GM06990 (cell line): ENCODE measurements around the gene TCF12.

Experiments
- DNase-seq: peaks from one replicate; pipeline ENCODE4 v3.0.0-alpha.2; 2011; ENCODE audit not compliant: insufficient read length; ENCODE audit errors: extremely low read depth
- H3K27me3 ChIP-seq: replicated peaks from 2 replicates; pipeline ENCODE4 v1.6.0; 2011; ENCODE audit warnings: low read length; ENCODE audit not compliant: control insufficient read depth, insufficient read depth
- H3K36me3 ChIP-seq: 2 replicates; pipeline ENCODE4 v1.5.1; 2011; ENCODE audit warnings: low read length; ENCODE audit not compliant: control insufficient read depth, insufficient read depth
- H3K4me3 ChIP-seq: replicated peaks from 2 replicates; pipeline ENCODE4 v1.5.1; 2011; ENCODE audit warnings: low read depth, mild to moderate bottlenecking, control low read depth, low read length
- TF ChIP-seq, protein P1 (sequence below): IDR thresholded peaks from 2 replicates; pipeline ENCODE4 v1.5.1; 2011; ENCODE audit warnings: low read length, control low read depth, mild to moderate bottlenecking, inconsistent platforms; ENCODE audit not compliant: insufficient read depth, poor library complexity, severe bottlenecking

Gene TCF12

DNA sequence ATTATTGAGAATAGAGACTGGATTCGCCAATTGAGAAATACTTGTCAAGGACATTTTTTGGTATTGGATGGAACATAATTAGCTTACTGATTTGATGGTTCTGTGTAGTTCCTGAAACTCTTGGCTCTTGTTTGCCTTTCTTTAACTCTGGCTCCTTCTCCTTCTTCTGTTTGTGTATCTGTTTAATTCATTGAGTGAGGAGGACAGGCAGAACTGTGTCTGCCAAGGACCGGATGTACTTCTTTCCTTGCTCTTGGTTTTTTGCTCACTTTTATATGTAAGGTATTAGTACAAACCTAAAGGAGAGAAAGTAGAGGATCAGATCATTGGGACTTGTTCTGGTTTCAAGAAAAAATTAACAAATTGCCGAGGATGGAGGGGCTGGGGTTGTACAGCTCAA is 48.9 kb downstream of the TCF12 start:
- H3K27me3 ChIP-seq, result no peaks in the 10 kb centered on the region
- no peak for DNase-seq
- no peak overlapping the region for H3K4me3 ChIP-seq
- TF ChIP-seq, protein P1, sequence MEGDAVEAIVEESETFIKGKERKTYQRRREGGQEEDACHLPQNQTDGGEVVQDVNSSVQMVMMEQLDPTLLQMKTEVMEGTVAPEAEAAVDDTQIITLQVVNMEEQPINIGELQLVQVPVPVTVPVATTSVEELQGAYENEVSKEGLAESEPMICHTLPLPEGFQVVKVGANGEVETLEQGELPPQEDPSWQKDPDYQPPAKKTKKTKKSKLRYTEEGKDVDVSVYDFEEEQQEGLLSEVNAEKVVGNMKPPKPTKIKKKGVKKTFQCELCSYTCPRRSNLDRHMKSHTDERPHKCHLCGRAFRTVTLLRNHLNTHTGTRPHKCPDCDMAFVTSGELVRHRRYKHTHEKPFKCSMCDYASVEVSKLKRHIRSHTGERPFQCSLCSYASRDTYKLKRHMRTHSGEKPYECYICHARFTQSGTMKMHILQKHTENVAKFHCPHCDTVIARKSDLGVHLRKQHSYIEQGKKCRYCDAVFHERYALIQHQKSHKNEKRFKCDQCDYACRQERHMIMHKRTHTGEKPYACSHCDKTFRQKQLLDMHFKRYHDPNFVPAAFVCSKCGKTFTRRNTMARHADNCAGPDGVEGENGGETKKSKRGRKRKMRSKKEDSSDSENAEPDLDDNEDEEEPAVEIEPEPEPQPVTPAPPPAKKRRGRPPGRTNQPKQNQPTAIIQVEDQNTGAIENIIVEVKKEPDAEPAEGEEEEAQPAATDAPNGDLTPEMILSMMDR, result no peak
- no peaks in the 10 kb centered on the region for H3K36me3 ChIP-seq

GRCh38 chr15:56968256-56968655 is 49.8 kb downstream of the TCF12 start:
- no peak for DNase-seq
- TF ChIP-seq, protein P1, result no peak
- Histone ChIP-seq H3K4me3 (no peak overlapping the region), H3K36me3 (no peaks in the 10 kb centered on the region), H3K27me3 (no peaks in the 10 kb centered on the region)

DNA sequence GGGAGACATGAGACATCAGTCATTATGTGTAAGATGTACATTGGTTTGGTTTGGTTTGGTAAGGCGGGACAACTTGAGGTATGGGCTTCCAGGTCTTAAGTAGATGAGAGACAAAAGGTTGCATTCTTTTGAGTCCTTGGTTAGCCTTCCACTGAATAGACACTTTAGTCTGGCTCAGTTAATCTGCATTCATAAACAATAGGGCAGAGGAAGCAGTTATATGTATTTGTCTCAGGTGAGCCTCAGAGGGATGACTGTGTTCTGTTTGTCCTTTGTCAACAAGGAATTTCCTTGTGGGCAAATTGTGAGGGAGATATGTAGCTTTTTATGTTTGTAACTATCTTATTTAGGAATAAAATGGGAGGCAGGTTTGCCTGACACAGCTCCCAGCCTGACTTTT is 50.4 kb downstream of the TCF12 start:
- no peaks in the 10 kb centered on the region for H3K27me3 ChIP-seq
- DNase-seq, result no peak
- TF ChIP-seq, protein P1, result no peak
- no peak overlapping the region for H3K4me3 ChIP-seq
- no peaks in the 10 kb centered on the region for H3K36me3 ChIP-seq

DNA sequence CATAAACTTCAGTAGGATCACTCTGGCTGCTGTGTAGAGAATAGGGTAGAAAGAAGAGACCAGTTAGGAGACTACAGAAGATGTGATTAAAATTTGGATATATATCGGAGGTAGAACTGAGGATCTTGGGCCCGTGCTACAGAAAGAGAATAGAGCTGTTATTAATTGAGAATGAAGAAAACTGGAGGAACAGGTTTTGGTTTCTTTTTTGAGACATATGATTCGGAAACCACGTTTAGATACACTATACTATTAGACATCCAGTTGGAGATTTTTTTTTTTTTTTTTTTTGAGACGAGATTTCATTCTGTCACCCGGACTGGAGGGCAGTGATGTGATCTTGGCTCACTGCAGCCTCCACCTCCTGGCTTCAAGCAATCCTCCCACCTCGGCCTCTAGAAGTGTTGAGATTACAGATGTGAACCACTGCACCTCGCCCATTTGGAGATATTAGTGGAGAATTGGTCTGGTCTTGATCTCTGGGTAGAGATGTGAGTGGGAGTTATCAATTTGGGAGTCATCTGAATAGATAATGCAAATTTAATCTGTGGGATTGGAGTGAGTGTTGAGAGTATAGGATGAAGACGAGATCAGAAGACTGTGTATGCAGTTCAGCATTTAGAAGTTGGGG is 50.9 kb downstream of the TCF12 start:
- Histone ChIP-seq H3K4me3 (no peak overlapping the region), H3K27me3 (no peaks in the 10 kb centered on the region), H3K36me3 (no peaks in the 10 kb centered on the region)
- TF ChIP-seq, protein P1, result no peak
- no peak for DNase-seq

DNA sequence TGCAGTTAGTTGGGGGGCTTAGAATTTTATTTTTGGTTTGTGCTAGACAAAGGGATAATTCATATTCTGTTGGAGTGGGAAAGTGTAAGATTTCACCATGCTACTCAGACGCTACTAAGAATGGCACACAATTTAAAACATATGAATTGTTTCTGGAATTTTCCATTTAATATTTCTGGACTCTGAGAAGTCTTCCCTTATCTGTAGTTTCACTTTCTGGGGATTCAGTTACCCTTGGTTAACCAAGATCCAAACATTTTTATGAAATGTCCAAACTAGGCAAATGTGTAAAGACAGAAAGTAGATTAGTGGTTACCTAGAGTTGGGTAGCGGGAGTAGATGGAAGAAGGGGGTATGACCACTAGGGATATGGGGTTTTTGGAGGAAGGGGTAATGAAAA is 53.1 kb downstream of the TCF12 start:
- TF ChIP-seq, protein P1, result no peak
- DNase-seq, result no peak
- Histone ChIP-seq H3K36me3 (no peaks in the 10 kb centered on the region), H3K27me3 (no peaks in the 10 kb centered on the region), H3K4me3 (no peak overlapping the region)

- Histone ChIP-seq H3K4me3 (no peak overlapping the region), H3K36me3 (no peaks in the 10 kb centered on the region), H3K27me3 (no peaks in the 10 kb centered on the region)
- DNase-seq, result no peak
- TF ChIP-seq, protein P1, result no peak
These were observed 53.6 kb downstream of the TCF12 start for GRCh38 chr15:56972016-56972415.
